Measurements from ENCODE around the gene SNX3.

The SNX3 gene

DNA sequence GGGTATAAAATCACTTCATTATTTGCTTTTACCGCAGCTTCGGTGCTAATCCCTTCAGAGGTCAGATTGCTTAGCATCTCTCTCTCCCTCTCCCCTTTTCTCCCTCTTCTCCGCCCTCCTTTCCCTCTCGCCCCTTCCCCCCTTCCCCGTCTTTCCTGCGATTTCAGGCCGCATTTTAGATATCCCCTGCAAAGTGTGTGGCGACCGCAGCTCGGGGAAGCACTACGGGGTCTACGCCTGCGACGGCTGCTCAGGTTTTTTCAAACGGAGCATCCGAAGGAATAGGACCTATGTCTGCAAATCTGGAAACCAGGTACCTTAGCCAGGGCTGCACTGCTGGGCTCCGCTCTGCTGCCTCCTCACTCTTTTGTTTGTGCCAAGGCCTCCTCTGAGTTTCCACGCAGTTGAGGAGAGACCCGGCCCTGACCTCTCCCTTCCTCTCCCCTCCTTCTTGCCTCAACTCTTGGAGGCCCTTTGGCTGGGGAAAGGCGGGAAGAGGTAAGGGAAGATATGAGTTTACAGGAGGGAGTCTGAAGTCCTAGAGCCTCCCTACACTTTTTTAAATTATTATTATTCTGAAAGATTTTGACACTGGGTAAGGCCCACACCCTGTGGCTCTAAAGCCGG is 89.4 kb downstream of the SNX3 start:
- in situ Hi-C loops (cut with MboI; ENCODE audit: low sequenced_read_pairs) = no loop called here

DNA sequence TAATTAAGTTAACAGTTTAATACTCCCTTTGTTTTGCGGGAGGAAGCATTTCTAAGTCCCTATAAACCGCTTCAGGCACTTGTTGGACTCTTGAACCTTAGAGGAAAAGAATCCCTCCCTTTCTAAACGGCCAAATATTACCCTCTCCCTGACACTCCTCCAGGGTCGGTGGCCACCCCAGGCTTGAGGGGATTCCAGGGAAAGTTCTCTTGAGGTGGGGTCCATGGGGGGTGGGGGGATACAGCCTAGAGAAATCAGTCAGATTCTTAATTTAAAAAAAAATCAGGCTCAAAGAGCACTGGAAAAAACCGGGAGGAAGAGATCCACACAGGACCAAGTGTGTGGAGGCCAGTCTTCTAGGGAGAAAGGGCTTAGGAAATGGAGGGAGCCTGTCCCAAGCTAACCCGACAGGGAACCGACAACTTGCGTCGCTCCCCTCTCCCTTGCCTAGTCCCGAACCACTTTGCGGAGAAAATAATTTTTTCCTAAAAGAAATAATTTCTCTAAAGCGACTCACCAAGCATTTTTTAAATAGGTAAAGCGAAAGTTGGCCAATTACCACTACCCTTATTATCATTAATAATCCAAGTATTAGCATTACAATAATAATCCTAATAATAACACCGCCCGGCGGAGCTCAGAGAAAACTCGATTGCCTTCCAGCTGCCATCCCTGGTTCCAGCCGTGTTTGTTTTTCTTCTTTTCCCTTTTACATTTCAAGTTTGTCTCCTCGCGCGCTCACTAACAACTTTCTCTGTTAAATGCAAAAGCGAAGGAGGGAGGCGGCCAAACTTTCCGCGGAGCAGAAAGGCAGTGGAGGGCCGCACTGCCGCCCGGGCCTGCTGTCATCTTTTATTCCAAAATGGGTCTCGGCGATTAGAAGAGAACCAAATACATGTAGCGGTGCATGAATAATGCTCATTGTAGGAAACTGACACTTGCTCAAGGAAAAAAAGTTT is 90.2 kb downstream of the SNX3 start:
- in situ Hi-C loops (cut with MboI; ENCODE audit: low sequenced_read_pairs) = no loop called here

DNA sequence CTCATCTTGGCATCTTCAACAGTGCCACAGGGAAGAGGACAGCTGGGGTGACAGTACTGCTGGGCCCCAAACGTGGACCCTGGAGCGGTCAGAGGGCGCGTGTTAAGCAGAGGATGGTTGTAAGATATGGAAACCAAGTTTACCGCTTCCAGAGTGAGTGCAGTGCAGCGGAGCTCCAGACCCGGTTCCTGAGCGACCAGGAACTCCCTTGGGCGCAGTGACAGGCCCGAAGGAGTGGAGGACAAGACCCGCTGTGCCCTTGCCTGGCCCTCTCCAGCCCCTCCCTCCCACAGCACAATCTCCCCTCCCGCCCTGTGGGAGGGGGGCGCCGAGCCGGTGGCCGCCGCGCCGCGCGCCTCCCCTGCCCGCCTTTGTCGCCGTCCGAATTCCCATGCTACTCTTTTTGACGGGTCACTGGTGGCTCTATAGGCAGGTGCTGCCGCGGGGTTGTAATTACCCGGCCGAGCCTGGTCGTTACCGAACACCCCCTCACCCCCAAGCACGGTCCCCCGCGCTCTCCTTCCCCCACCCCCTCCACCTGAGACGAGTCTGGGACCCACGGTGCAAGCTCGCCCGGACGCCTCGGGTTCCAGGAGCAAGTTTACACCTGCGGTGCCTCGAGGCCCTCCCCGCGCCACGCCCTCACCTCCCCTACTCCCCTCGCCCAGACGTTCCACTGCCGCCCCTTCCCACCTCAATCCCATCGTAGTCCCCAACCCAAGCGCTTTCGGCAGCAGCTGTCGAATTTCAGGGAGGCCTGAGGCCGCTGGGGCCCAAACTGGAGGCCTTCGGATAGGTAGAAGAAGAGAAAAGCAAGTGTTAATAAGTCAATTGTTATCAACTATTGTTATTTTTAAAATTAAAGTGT is 91.1 kb downstream of the SNX3 start:
- in situ Hi-C loops (cut with MboI; ENCODE audit: low sequenced_read_pairs) = no loop called here

DNA sequence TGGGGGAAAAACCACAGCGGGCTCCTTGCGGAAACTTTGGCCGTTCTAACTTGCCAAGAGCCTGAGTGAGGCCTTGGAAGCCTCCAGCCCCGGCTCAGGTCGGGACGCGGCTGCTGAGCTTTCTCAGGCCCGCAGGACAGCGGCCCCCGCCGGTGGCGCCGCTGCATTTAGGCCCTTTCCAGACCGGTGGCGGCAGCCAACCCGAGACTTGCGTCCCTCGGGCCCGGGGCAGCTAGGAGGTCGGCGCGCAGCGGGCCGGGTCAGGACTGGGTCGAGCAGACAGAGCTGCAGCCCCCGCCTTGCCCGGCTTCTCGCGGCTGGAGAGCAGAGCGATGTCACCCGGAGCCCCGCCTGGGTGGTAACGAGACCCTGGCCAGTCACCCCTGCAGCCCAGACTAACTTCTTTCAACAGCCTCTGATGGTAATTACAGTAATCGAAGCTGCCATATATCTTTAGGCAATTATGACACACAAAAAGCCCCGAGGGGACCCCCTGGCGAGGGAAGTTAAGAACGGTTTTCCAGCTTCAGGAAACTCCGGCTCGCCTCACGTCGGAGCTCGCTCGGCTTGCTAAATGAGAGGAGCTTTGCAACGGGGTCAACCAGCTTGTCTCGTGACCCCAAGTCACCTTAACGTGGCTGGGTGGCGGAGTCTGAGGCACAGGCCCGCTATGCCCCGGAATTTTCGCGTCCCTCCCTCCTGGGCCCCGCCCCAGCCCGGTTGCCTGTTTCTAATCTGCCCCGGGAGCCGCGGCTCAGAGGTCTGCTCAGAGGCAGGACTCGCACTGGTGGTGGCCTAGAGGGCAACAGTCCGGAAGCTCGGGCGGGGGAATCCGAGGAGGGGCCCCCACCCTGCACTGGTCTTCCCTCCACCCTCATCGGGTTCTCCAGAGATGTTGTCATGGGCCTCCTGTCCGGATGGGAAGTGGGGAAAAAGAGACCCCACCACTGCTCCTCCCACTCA is 92.1 kb downstream of the SNX3 start:
- in situ Hi-C loops (cut with MboI; ENCODE audit: low sequenced_read_pairs) = no loop called here

DNA sequence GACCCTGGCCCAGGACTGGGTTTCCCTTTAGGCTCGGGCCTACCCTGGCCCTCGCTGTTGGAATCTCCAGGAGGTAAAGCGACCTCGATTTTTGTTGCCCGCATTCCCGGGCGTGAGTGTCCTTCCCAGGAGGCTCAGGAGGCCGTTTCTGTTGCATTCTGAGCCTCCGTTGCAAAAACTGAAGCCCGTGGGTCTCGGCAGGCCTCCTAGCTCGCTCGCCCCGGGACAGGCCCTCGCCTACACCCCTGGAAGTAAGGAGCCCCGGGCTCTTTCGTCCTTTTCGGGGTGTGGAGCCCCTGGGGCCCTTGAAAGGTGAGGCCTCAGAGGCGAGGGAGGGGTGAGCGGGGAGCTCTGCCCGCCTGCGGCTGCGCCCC is 92.8 kb downstream of the SNX3 start:
- in situ Hi-C loops (cut with MboI; ENCODE audit: low sequenced_read_pairs) = no loop called here

DNA sequence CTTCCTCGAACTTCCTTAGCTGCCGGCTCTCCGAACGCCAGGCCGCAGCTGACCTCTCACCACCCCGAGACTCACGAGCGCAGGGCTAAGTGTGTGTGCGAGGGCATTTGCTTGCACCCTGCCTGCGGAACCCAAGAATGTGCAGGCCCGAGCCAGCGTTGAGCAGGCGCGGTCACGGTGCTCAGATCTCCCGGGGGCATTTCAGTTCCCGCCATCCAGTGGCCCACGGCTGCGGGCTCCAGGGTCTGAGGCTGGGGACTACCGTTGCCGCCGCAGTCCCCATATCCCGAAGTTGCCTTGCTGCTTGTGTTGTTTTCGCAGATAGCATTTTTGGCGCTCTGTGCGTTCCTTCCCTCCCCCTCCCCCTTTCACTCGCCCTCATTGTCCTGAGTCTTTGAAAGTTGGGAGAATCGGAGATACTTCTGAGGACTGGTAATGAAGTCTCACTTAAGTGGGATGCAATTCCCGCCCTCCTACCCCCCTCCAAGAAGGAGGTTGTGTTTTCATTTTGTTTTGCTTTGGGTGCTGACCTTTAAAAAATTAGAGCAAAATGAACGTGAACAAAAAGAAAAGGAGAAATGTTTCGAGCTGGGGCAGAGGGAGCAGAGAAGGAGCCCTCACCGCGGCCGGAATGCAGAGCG is 93.3 kb downstream of the SNX3 start:
- in situ Hi-C loops (cut with MboI; ENCODE audit: low sequenced_read_pairs) = no loop called here

DNA sequence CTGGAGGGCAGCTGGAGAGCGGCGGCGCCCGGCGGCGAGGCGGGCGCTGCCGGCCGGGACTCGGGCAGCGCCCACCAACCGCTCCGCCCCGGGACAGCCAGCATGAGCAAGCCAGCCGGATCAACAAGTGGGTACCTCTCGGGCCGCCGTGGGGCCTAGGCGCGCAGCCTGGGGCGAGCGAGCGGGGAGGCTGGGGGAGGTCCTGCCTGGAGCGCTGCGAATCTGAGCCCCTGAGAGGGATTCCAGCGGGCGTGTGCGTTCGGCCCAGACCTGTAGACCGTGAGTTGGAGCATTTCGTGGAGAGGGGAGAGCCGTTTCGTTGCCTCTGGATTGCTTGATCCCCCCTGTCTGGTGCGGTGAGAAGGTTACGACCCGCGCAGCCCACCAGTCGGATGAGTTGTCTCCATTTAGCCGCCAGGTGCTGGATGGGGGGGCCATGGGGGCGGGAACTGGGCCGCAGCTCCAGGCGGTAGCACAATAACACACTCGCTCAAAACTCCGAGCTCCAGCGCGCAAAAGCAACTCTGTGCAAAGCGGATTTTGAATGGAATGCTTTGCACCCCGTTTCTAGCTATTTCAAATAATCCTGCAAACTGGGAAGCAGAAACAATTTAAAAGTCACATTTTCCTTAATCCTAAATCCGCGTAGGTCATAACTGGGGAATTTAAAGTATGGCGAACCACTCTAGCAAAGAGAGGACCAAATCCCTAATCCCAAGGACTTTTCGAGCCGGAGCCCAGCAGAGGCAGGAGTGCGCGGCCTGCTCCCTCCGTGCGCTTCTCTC is 94.0 kb downstream of the SNX3 start:
- in situ Hi-C loops (cut with MboI; ENCODE audit: low sequenced_read_pairs) = no loop called here

DNA sequence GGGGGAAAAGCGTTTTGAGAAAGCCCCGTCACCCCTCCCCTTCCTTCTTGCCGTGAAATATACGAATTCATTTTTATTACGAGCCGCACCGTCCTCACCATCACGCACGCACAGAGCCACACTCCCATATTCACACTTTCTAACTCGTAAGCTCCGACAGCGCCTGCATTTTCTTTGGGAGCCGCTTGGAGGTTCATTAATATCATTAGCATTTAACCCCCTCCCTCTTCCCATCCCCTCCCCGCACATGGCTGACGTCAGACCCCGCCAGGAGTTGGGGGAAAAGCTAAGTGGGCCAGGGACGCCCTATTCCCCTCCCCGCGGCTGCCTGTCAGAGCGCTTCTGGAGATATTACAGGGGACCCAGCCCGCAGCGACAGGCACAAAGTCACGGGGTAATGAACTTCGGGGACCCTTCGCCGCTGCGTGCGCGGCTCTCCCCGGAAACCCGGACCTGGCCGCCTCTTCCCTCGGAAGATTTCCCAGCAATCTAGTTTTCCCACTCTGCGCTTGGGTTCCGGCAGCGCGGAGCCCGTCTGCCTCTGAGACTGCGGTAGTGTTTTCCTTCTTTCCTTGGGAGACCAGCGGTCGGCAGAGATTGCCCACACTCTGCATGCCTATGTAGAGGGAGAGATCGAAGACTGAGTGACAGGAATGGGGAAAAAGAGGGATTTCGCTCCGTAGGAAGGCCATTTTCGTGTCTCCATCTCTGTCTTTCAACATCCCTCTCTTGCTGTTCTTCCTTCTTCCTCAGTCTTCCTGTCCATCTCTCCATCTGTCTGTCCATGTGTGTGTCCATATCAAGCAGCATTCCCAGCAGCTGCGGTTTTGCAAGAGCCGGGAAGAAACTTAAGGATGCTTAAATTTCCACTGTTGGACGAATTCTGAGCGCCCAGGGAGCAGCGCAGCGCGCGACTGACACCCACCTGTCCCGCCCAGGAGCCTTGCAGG is 94.9 kb downstream of the SNX3 start, which contains the start of gene NR2E1:
NR2E1 (plus strand) TSS at position 309 of the 950 bp plus-strand sequence. CDS start 744 bp downstream, outside the sequence.
- in situ Hi-C loops (cut with MboI; ENCODE audit: low sequenced_read_pairs) = no loop called here

DNA sequence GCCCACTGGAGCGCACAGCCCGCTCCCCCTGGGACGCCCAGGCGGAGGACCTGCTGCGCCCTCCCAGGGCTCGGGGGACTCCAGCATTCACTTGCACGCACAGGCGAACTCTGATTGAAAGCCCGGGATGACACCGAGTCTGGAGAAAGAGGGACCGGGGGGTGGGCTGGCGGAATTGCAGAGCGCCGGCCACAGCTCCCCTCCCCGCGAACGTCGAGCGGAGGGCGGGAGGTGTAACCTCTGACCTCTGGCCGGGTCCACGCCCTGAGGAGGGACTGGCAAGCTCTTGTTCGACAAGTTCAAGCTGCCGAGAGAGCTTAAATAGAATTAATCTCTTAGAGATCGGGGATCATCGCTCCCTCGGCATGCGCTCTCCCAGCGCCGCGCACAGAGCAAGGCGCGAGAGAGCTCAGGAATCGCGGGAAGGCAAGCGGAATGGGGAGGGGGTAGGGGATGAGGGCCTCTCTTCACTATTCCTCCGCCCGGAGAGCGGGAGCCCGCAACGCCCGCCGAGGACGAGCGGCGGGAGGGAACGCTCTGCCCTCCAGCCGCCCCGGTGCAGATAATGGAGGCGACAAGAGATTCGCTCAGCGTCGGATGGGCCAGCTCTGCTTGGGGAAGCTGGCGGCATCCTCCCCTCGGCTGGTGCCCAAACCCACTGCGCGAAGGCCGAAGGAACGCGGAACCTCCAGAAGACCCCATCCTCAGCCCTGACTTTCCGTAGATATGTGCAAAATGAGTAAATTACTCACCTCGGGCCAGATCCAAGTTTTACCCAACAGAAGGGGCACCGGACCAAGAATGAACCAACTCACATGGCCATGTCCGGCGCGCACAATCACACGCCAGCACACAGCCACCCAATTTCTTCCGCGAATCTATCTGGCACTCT is 95.8 kb downstream of the SNX3 start:
- in situ Hi-C loops (cut with MboI; ENCODE audit: low sequenced_read_pairs) = no loop called here

DNA sequence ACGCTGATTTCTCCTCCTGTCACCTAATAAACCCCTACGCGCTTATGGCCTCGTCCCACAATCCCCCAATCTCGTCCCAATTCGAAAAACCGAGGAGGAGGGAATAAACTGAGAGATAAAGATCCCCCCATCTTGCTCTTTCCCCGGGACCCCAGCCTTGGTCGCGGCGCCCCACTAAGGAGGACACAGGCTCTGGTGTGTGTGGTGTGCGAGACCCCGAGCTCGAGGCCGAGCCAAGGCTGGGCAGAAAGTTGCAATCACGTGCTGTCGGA is 96.4 kb downstream of the SNX3 start:
- in situ Hi-C loops (cut with MboI; ENCODE audit: low sequenced_read_pairs) = no loop called here

DNA sequence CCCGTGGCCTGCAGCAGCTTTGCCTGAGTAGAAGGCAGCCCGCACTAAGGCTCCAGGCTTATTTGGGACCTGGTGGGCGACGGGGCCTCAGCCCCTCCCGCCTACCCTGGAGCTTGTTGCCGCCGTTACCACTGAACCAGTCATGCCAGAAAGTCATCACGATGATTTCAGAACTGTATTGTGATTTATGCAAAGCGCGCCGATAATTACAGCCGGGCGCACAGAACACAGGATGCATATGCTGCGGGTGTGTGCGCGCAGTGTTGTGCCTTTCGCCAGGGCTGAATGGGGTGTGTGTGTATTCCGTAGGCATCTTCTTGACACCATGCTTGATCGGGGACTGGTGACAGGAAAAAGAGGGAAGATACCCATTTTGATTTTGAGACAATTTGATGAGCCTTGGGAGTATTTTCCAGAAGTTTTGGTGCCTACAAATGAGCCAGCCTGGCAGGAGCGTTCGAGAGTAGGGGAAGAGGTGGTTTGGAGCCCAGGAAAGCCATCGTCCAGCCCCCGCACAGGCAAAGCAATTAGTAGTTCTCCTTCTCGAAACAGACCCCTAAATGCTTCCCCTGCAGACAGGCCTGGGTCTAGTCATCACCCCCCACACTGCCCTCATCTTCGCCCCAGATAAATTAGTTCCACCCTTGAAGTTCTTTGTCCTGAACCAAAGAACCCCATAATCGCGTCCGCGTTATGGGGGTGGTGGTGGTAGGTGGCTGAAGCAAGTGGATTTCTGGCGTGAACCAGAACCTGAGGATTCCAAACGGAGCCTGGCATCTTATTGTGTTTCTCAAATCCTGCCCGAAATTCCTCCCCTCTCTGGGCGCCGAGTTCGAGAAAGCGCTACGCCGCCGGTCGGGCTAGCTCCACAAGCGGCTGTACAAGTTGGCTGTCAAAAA is 96.9 kb downstream of the SNX3 start:
- in situ Hi-C loops (cut with MboI; ENCODE audit: low sequenced_read_pairs) = no loop called here

DNA sequence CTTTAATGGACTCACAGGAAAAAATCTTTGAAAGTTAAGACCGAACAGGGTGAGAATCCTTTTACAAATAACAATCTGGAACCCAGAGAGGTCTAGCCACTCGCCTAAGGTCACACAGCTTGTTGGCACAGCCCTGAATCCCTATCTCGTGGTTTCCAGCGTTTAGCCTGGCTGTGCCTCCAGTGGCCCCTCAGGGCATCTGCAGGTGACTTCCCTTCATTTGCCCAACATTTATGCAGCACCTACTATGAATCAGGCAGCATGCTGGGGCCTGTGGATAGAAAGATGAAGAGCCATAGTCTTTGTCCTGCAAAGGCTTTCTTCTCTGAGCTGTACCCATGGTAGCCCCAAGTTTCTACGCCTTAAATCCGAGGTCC is 97.6 kb downstream of the SNX3 start:
- in situ Hi-C loops (cut with MboI; ENCODE audit: low sequenced_read_pairs) = no loop called here

DNA sequence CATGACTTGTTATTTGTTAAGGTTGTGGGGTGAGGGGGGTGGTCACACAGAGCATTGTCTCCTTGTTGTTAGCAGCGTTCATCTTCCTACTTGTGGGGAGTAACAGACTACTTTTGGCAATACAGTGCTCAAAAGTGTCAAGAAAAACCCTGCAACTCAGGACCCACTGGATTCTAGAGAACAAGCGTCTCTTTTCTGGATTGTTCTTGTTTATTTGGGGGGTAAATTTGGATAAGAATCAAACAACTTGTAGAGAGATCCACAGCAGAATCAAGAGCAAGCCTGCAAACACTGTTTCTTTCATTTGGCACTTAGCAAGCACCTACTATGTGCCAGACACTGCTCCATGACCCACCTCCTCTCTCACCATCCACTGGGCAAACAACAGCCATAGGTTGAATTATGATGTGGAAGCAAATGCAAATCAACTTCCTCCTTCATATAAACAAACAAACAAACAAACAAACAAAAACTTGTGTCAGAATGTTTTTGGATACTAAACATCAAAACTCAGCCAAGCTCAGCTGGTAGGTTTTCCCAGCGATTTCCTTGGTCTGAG is 99.0 kb downstream of the SNX3 start:
- in situ Hi-C loops (cut with MboI; ENCODE audit: low sequenced_read_pairs) = no loop called here
